NCI-H1105 treated with DMSO at 0.1 percent for 48 hours (cell line): ENCODE results near the gene DLG2.

Experiments
- DNase-seq: peaks from one replicate; lab custom pipeline; 2025; lab: John Stamatoyannopoulos, UW

Gene DLG2

DNA sequence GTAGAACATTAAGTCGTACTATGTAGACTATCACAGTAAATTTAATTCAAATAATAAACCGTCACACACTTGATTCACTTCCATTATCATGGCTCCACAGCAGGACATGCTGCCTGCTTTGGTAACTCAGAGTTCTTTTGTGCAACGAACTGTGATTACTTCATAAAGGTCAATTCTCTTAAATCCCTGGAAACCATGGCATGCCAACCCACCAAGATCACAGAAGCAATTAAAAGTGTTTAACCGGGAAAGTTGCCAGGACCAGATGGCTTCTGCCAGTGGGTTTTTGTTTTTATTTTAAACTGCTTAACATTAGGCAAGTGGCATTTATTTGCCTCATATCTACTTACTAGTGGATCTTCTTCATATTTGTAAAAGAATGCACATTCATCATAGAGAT lies 1162.1 kb downstream of the DLG2 start:
- peak; percentile 46 for DNase-seq

GRCh38 chr11:84455691-84456090 lies 1171.5 kb downstream of the DLG2 start:
- no peak for DNase-seq

- DNase-seq: no peak
Observed at GRCh38 chr11:84452211-84452610, 1174.9 kb downstream of the DLG2 start.

DNA sequence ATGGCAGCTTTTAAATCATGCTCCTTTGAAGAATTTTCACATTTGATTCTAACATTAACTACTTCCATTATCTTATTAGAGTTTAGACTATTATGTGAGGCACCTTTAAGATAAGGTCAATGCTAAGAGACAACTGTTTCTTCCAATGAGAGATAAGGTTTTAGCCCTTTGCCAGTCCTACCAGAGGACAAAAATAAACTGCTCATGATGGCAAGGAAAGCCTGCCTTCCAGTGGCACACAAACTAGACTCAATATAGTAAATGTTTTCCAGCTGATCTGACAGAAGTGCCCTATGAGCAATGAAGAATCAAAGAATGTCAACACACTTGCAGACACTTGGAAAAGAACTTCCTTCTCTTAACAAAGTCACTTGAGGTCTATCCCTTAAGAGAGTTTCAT lies 1188.6 kb downstream of the DLG2 start:
- DNase-seq: no peak

DNA sequence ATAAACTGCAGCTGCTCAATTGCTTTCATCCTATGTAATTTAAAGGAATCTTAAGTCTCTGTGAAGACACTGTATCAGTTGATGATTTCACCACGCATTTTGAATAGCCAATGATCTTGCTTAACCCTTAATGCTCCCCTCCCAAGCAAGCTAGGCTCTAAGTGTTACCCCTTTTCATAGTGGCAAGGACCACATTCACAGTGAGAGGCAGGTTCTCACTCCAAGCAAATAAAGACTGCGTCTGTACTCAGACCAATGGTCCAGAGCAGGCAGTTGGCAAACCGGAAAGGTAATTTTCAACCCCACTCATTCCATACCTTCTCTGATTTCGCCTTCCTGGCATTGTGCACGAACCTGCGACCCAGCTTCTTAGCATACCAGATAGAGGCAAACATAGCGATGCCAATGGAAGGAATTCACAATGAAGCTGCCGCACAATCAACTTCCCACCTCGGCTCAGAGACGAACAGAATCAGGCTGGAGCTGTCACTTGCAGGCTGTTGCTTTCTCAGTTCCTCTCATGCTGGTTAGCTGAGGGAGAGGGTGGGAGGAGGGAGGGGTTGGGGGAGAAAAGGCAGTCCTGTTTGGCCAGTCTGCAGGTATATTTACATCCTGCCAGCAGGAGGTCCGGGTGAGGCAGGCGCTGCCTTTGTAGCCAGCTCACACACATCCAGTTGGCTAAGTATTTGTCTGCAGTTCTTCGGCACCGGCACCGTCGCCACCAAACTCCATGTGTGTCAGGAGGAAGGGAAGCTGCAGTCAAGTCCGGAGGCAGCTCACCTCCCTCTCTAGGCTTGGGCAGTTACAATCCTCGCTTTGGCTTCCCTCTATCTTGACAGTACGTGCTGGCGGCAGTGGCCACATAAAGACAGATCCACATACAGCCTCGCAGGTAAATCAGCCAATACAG lies 1189.8 kb downstream of the DLG2 start:
- peak; percentile 35 for DNase-seq

- DNase-seq: no peak
Observed at GRCh38 chr11:84430661-84431060, 1196.5 kb downstream of the DLG2 start.

GRCh38 chr11:84425673-84426072 lies 1201.5 kb downstream of the DLG2 start:
- no peak for DNase-seq

DNA sequence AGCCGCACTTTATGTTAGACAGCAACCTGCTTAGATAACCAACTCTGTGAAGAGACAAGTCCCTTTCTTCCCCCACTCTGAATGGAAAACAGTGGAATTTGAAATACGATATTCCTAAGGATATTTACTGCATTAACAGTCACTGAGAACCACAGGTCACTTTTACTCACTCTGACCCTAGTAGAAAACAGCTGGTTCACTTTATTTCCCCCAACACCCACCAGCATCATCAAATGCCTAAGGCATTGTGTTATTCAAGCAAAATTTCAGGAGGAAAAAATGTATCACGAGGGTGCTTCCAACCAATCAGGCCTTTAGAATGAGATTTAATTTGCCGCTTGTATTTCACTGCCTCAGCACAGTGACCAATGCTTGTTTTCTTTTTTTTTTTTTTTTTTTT lies 1206.9 kb downstream of the DLG2 start:
- no peak for DNase-seq

DNA sequence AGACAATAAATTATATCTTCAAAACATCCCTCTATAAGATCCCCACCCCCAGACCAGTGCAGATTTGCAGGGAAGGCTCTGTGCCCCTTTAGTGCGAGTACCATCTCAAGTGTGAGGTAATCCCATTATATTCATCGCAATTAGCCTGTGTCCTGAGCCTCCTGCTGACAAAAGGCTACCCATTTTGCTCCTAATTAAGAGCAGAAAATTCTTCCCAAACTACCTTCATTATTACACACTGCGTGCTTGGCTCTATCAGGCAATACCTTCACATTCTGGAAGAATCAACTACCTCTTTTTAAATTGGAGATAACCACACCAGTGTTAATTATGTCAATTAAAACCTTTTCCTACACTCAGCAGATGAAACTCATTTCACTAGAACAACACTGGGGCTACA lies 1207.5 kb downstream of the DLG2 start:
- DNase-seq: no peak

GRCh38 chr11:84414920-84415319 lies 1212.2 kb downstream of the DLG2 start:
- no peak for DNase-seq

- DNase-seq: no peak
Observed at GRCh38 chr11:84413549-84413948, 1213.6 kb downstream of the DLG2 start.

DNA sequence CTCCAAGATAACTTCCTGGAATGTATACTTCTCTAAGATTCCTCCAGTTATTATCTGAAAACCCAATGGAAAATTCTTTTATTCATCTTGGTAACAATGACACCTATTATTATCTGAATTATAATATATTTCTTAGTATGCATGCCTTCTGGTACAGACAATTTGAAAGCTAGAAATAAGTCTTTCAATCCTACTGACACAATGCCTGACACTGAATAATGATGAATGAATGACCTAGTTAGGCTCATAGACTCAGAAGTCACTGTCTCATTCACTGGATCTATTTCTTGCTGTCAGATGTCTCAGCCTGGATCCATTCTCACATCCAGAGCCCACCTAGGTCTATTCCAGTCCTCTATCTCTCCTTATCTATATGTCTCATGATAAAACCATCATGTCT lies 1214.3 kb downstream of the DLG2 start:
- DNase-seq: no peak

DNA sequence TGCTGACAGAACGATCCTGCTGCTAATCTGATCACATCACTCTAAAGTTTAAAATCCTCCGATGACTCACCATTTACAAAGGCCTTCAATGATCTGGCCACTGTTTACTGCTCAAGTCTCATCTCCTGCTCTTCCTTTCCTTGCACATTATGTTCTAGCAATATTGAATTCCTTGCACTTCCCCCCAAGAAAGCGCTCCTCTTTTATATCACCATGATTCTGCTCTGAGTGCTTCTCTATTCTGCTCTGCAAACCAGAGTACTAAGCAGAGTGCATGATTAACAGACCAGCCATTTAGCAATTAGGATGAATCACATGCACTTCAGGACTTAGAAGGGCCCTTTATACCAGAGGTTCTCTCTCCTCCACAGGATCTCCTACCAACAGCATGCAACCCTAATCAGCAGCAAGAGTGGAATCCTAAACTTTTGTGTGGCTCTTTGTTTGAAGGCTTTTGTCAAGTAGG lies 1218.2 kb downstream of the DLG2 start:
- no peak for DNase-seq

- no peak for DNase-seq
Observed at GRCh38 chr11:84407091-84407490, 1220.1 kb downstream of the DLG2 start.

- DNase-seq: peak; percentile 2
Observed at GRCh38 chr11:84398017-84398626, 1229.0 kb downstream of the DLG2 start.

DNA sequence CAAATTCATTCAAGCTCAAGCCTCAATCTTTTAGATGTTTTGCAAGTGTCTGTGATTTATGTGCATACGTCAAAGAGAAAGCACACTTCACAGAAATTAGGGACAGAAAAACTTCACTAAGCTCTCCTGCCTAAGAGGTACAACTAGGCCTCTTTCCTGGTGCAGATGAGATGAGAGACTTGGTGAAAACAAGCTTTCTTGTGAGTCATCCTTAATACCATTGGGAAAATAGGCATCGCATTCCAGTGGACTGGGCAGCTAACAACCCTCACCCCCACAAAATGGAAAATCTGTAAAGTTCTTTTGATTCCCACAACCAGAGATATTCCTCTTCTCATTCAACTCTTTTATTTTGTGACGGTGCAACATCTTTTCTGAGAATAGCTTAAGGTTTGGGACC lies 1230.6 kb downstream of the DLG2 start:
- no peak for DNase-seq

GRCh38 chr11:84390441-84391078 lies 1236.6 kb downstream of the DLG2 start:
- DNase-seq: peak; percentile 4

- DNase-seq: no peak
Observed at GRCh38 chr11:84389696-84390095, 1237.4 kb downstream of the DLG2 start.

DNA sequence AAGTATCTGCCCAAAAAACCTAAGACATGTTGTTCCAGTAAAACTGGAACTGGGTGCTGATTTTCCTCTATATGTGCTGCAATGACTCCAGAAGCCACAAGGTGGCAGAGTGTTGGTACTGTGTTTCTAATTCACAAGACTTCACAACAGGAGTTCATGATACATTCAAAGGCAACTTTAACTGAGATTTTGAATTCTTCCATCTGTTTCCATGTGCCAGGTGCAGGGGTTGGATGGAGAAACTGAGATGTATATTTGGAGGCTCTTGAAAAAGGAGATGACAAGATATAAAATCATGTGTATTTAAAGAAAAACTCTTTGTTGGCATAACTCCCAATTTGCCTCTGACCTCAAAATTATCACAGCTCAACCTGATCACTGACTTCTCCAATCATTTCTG lies 1242.4 kb downstream of the DLG2 start:
- peak; percentile 21 for DNase-seq

DNA sequence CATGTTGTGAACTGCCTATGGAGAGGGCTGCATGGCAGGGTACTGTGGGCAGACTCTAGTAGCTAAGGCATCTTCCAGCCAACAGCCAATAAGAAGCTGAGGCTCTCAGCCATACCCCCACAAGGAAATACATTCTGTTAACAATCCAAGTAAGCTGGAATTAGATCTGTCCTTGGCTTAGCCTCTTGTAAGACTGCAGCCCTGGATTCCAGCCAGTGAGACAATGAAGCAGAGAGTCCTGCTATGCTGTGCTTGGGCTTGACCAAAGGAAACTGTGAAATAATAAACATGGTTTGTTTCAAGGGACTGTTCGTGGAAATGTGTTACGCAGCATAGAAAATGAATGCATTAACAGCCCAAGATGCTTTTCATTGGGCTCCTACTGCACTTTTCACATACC lies 1243.6 kb downstream of the DLG2 start:
- DNase-seq: no peak

- no peak for DNase-seq
Observed at GRCh38 chr11:84381666-84382065, 1245.5 kb downstream of the DLG2 start.

GRCh38 chr11:84372381-84372950 lies 1254.7 kb downstream of the DLG2 start:
- DNase-seq: no peak

DNA sequence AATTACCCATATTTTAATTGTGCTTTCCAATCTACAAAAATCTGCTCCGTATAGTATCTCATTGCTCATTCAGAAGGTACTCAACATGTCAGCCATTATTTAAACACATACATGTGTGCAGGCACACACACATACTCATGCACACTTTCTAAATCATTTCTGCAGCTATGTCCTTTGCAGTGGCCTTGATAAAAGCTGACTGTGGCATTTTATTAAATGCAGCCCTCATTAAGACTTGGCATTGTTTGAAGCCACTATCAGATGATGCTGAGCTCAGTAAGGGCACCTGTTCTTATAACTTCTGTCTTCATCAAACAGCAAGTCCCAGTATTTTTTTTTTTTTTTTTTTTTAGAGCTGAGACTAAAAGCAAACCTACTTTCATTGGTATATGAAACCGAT lies 1269.1 kb downstream of the DLG2 start:
- DNase-seq: no peak
